Astrocyte (in vitro differentiated cells and primary cell): ENCODE data around the gene NCBP2.

ENCODE experiments used
- CTCF ChIP-seq: IDR thresholded peaks from 2 replicates; pipeline ENCODE4 v1.5.1; 2011; ENCODE audit warnings: low read depth, mild to moderate bottlenecking, inconsistent platforms, low read length, moderate library complexity; ENCODE audit not compliant: insufficient read depth
- EZH2 ChIP-seq: IDR thresholded peaks from 2 replicates; pipeline ENCODE4 v1.6.1; 2012; ENCODE audit warnings: mild to moderate bottlenecking, low read length, inconsistent platforms; ENCODE audit not compliant: insufficient read depth

DNA sequence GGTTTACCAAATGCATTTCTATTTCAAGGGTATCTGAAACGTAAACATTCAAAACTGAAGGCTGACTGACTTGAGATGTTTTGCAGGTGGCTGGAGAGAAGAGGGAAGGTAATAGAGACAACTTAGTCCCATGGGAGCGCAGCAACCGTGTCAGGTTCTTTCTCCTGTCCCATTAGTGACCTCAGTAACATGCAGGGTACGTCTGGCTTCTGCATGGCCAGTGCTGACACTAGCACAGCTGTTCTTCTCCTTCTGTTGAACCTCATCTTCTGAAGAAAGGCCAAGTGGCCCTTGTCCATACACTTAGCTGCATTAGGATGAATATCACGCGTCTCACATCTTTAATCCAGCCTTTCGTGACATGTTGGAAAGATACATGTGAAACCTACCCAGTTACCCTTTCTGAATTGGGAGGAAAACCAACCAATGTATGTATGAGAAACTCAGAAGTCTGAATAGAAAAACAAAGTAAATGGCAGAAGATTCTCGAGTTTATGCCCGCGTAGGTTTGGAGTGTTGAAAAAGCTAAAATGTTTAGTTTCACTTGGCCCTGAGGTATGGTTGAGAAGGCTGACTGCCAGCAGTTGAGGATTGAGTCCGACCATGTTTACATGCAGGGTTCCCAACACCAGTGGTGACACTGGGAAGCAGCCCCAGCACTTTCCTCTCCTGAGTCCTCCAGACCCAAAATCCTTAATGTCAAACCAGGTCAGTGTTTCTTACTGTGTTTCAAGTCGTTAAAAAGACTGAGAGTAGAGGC, 10.3 kb downstream of the NCBP2 start:
- no peak for TF ChIP-seq CTCF
- TF ChIP-seq EZH2 = no peak
